ENCODE data around the gene UQCRC1.

The UQCRC1 gene

DNA sequence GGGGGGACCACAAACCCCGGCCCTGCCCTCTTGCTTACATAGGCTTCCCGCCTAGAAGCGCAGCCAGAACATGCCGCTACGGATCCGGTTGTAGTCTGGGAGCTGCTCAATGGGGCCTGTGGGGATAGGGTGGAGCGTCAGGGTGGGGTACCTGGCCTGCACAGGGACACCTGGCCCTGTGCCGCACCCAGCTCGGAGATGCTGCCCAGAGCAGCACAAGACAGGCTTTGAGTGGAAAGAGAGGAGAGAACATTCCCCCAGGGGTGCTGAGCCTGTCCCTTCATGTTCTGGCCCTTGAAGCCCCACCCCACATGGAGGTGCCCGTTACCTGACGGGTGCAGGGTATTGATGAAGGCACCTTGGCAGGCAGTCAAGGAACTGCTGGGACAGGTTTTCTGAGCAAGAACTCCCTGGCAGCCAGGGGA lies 10.4 kb downstream of the UQCRC1 start:
- no peak for DNase-seq (ENCODE audit: low read depth in 2 of 2)

DNA sequence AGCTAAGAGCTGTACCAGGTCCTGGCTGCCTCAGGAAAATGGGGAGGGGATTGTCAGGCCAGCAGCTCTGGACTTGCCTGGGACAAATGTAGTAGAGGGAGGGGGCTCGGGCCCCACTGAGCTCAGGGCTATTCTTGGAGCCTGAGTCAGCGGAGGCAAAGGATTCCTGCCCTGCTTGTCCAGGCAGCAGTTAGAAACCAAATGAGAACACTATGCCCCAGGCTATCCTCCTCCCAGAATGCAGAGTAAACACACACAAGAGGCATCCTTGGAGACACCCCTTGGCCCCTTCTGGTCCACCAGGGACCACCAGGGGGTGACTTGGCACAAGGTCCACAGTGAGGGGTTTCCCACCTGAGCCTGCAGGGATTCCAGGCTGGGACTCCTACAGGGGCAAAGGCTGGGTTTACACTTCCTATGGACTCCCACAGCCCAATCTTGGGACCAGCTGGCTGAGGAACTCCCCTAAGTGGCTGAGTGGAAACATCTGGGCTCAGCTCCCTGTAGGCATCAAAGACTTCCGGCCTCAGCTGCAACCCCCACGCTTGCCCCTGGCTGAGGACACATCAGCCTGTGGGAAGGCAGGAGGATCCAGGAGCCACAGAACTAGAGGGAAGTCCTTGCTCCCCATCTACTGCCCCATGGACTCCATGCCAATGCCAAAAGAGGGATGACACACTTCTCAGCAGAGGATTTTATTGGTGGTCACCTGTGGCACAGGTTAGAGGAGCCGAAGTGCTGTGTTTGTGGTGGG lies 10.9 kb downstream of the UQCRC1 start:
- DNase-seq (ENCODE audit: low read depth in 2 of 2), result no peak

DNA sequence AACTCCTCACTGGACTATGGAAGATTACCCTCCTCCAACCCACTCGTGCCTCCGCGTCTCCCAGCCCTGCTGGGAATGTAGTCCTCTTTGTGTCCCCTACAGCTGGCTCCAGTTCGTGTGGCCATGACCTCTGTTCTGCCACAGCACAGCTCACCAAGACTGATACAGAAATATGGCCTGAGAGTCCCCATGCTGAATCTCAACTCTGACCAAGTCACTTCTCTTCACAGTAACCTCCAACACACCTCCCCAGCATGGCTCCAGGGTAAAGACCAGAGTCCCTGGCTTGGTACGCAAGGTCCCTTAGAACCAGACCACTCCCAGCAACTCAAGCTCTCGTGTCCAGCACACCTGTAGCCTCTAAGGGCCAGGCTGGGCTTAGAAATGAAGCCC lies 12.0 kb downstream of the UQCRC1 start:
- DNase-seq (ENCODE audit: low read depth in 2 of 2), result no peak

GRCh38 chr3:48596676-48597407 lies 12.6 kb downstream of the UQCRC1 start:
- no peak for DNase-seq (ENCODE audit: low read depth in 2 of 2)

GRCh38 chr3:48596157-48596556 lies 13.3 kb downstream of the UQCRC1 start:
- no peak for DNase-seq (ENCODE audit: low read depth in 2 of 2)

- no peak for DNase-seq (ENCODE audit: low read depth in 2 of 2)
Observed at GRCh38 chr3:48595526-48596121, 13.8 kb downstream of the UQCRC1 start.

DNA sequence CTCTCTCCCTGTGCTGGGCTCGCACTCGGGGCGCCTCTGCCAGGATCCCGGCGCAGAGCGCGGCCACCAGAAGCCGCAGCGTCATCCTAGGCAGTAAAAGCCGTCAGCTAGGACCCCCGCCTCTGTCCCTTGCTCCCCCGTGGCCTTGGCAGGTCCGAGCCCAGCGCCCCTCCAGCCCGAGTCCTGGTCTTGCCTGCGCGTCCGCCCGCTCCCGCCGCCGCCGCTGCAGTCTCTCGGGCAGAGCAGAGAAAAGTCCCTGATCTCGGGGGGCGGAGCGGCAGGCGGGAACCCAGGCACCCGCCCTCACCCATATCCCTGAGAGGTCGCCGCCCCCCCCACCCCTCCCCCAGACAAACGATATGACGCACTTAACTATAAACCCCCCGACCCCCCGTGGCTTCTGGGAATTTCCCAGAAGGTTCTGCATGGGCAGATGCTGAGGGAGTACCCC lies 14.3 kb downstream of the UQCRC1 start, which contains the start of gene COL7A1:
COL7A1 (minus strand) TSS at position 255 of the 451 bp plus-strand sequence; CDS start at position 85, 170 bp downstream.
- DNase-seq (ENCODE audit: low read depth in 2 of 2), result no peak

DNA sequence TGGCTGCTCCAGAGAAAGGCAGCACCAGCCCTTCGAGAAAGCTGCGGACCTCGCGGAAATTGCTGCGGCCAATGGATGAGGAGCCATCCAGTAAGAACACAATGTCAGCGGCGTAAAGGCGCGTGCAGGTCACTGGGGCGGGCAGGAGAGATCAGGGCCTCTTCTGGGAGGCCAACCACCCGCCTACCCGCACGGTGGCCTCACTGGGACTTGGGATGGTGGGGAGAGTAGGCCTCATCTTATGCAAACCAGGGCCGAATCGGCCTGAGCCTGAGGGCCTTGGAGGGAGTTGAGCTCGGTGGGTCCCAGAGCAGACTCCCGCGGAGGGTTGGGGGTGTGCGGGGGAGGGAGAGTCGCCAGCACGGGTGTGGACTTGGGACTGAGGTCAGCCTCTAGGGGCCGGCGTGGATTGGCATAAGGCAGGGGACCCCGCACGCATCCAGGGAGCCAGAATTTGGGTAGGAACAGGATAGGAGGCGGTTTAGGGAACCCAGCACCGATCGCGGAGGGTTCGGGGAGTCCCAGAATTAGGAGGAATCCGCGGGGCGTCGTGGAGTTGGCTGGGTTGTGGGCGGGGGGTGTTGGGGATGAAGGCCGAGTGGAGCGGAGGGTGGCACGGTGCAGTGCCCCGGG lies 14.9 kb downstream of the UQCRC1 start:
- no peak for DNase-seq (ENCODE audit: low read depth in 2 of 2)

GRCh38 chr3:48593337-48593736 lies 16.1 kb downstream of the UQCRC1 start:
- no peak for DNase-seq (ENCODE audit: low read depth in 2 of 2)

DNA sequence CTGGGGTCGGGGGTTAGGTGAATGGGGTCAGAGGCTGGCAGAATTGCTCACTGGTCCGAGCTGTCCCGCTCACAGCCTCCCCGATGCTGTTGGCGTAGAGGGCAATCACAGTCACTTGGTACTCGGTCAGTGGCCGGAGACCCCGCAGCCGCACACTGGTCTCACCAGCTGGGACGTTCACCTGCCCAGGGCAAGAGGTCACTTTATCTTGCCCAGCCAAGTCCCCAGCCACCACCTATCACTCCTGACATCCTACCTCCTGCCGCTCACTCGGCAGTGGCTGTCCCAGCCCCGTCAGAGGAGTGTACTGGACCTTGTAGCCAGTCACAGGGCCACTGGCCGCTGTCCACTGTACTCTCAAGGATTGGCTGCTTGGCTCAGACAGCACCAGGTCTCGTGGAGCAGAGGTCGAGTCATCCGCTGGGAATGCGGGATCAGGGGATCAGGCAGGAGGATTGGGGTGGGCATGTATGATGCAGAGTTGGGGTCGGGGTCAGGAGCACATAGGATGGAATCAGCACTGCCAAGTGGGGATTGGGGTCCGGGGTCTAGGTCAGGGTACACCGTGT lies 16.8 kb downstream of the UQCRC1 start:
- no peak for DNase-seq (ENCODE audit: low read depth in 2 of 2)

DNA sequence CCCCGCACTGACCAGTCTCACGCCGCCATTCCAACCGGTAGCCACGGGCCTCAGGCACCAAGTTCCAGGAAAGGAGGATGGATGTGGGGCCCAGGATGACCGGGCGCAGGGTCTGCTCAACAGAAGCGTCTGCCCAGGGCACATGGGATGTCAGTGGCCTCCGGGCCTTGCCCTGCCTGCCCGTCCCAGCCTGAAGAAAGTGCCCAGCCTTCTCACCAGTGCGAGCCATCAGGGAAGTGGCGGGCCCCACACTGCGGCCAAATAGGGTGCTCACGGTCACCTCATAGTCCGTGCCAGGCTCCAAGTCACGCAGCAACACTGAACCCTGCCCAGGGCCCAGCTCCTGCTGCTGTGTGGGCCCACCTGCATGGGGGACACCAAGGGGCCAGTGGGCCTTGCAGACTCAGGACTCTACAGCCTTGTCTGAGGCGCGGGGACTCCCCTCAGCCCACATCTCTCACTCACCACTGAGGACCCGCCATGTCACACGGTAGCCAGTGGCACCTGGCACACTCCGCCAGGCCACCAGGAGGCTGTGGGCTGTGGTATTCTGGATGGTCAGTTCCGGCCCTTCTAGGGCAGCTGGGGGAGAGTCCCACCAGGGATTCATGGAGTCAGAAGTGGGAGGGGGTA lies 17.4 kb downstream of the UQCRC1 start:
- DNase-seq (ENCODE audit: low read depth in 2 of 2), result no peak

DNA sequence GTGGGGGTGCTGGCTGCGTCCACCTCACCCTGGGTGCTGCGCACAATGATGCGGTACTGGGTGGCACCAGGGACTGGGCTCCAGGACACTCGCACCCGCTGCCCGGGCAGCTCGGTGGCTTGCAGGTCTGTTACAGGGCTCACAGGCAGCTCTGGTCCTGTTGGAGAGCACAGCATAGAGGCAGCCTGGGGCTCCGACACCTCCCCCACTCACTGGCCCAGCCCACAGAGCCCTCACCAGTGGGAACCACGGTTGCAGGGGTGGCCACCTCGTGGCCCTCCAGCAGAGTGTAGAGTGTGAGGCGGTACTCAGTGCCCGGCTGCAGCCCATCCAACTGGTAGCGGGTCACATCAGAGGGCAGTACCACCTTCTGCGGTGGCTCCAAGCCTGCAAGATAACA lies 18.0 kb downstream of the UQCRC1 start:
- DNase-seq (ENCODE audit: low read depth in 2 of 2), result no peak

DNA sequence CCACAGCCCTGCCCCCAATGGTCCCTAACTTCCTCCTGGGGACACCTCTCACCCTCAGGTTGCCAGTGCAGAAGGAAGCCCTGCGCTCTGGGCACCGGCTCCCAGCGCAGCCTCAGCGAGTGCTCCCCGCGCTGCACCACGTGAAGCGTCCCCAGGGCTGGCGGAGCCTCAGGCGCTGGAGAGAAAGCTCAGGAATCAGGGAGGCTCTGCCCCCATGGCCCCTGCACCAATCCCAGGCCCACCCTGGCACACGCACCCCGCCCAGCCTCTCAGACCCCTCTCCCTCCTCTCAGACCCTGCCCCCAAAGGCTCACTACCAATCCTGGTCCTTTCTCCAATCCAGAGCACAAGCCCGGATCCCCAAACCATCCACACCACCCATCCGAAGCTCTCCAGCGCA lies 21.2 kb downstream of the UQCRC1 start:
- no peak for DNase-seq (ENCODE audit: low read depth in 2 of 2)

GRCh38 chr3:48587686-48588085 lies 21.8 kb downstream of the UQCRC1 start:
- no peak for DNase-seq (ENCODE audit: low read depth in 2 of 2)

DNA sequence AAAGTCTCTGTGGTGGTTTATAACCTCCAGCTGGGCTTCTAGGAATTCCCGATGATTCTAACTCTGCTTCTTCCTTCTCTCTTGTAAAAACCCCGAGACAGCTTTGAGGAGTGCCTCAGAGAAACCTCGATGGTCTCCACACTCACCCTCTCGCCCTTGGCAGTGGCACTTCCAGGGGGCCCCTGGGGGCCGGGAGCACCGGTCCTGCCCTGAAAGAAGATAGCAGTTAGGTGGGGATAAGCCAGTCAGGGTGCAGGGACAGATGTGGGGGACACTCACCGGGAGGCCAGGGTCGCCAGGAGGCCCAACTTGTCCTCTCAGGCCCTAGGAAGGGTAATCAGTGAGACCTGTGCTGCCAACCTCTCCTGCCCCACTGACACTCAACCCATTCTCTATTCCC lies 24.0 kb downstream of the UQCRC1 start:
- DNase-seq (ENCODE audit: low read depth in 2 of 2), result no peak

- no peak for DNase-seq (ENCODE audit: low read depth in 2 of 2)
Observed at GRCh38 chr3:48584836-48585235, 24.6 kb downstream of the UQCRC1 start.

GRCh38 chr3:48581621-48582481 lies 27.6 kb downstream of the UQCRC1 start:
- no peak for DNase-seq (ENCODE audit: low read depth in 2 of 2)

- no peak for DNase-seq (ENCODE audit: low read depth in 2 of 2)
Observed at GRCh38 chr3:48576647-48577046, 32.8 kb downstream of the UQCRC1 start.

DNA sequence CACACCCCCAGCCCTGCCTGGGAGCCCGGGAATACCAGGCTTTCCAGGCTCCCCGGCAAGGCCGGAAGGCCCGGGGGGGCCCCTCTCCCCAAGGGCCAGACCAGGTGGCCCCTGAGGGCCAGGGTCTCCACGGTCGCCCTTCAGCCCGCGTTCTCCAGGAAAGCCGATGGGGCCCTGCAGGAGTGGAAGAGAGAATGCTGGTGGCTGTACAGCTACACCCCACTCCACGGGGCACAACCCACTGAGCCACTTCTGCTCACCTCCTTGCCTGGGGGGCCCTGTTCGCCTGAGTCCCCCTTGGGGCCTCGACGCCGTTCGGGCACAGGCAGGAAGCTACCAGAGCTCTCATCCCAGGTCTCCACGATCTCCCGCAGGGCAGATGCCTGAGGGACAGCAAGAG lies 34.1 kb downstream of the UQCRC1 start:
- no peak for DNase-seq (ENCODE audit: low read depth in 2 of 2)

- DNase-seq (ENCODE audit: low read depth in 2 of 2), result no peak
Observed at GRCh38 chr3:48573973-48574585, 35.4 kb downstream of the UQCRC1 start.

Measured in stimulated activated CD4-positive, alpha-beta T cell treated with anti-CD3 and anti-CD28 coated beads, Interleukin-4, amount 100 ng/mL, for 48 hours (primary cell).